ENCODE results near the gene AMOTL1.

- TF ChIP-seq CTCF (IDR thresholded peaks at IDR 0.05 in 4 of 5, conservative IDR thresholded peaks at IDR 0.05 in 1 of 5), result no peak
- no peak for TF ChIP-seq POLR2A (IDR thresholded peaks at IDR 0.05)
Measured at GRCh38 chr11:94840209-94840608, 72.1 kb downstream of the AMOTL1 start.
